Measurements from ENCODE around the gene FBXL17. TPM values are rescaled to one million over a fixed set of nuclear protein-coding genes. Genes with fewer than 3 reads are reported as not detected.

Gene FBXL17
- total RNA-seq, 3 donors from 2014 or later, result 22.6 to 31.3 (median 28.8) TPM

GRCh38 chr5:108312258-108312657, 69.6 kb downstream of the FBXL17 start:
- no peak overlapping the region for H3K27ac ChIP-seq
- no peaks in the 10 kb centered on the region for H3K27me3 ChIP-seq
- no peaks in the 10 kb centered on the region for H3K9me3 ChIP-seq
- TF ChIP-seq, protein P1, sequence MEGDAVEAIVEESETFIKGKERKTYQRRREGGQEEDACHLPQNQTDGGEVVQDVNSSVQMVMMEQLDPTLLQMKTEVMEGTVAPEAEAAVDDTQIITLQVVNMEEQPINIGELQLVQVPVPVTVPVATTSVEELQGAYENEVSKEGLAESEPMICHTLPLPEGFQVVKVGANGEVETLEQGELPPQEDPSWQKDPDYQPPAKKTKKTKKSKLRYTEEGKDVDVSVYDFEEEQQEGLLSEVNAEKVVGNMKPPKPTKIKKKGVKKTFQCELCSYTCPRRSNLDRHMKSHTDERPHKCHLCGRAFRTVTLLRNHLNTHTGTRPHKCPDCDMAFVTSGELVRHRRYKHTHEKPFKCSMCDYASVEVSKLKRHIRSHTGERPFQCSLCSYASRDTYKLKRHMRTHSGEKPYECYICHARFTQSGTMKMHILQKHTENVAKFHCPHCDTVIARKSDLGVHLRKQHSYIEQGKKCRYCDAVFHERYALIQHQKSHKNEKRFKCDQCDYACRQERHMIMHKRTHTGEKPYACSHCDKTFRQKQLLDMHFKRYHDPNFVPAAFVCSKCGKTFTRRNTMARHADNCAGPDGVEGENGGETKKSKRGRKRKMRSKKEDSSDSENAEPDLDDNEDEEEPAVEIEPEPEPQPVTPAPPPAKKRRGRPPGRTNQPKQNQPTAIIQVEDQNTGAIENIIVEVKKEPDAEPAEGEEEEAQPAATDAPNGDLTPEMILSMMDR (IDR thresholded peaks at IDR 0.05), result no peak
- TF ChIP-seq POLR2AphosphoS5 (IDR thresholded peaks at IDR 0.05), result no peak
- TF ChIP-seq POLR2A (IDR thresholded peaks at IDR 0.05), result no peak
- no peak for DNase-seq (ENCODE audit: low spot score in 2 of 2)
- intact Hi-C loops (cut with DNase I; ENCODE audit: low total_unique reads), result no loop called here
- no peaks in the 10 kb centered on the region for H3K4me1 ChIP-seq
- no peak overlapping the region for H3K4me3 ChIP-seq
- H3K36me3 ChIP-seq, result peaks cover 10% of the 10 kb centered on the region

- Histone ChIP-seq H3K9me3 (no peaks in the 10 kb centered on the region), H3K4me1 (no peaks in the 10 kb centered on the region), H3K27ac (no peak overlapping the region), H3K4me3 (no peak overlapping the region), H3K27me3 (no peaks in the 10 kb centered on the region), H3K36me3 (peaks cover 10% of the 10 kb centered on the region)
- no peak for DNase-seq (ENCODE audit: low spot score in 2 of 2)
- intact Hi-C loops (cut with DNase I; ENCODE audit: low total_unique reads), result no loop called here
- TF ChIP-seq, protein P1 (IDR thresholded peaks at IDR 0.05), result no peak
- TF ChIP-seq POLR2A (IDR thresholded peaks at IDR 0.05) (no peak), POLR2AphosphoS5 (IDR thresholded peaks at IDR 0.05) (no peak)
Measured at GRCh38 chr5:108311682-108312081, 70.2 kb downstream of the FBXL17 start.

DNA sequence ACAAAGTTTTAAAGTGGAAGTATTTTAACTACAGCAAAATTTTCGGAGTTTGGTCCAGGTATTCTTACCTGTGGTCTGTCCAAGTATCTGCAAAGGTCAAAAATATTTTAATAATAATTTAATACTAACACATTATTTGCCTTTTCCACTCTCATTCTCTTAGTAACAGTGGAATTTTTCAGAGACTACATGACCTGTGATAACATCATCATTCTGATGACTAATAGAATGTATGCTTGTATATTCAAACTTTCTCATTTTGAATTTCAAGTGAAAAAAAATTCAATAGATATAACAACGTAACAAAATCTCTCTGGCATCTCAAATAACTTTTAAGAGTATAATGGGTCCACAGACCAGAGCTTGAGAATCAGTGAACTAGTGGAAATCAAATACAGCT, 78.3 kb downstream of the FBXL17 start:
- Histone ChIP-seq H3K9me3 (no peaks in the 10 kb centered on the region), H3K36me3 (no peaks in the 10 kb centered on the region), H3K4me1 (no peaks in the 10 kb centered on the region), H3K27ac (no peak overlapping the region), H3K27me3 (no peaks in the 10 kb centered on the region), H3K4me3 (no peak overlapping the region)
- no peak for DNase-seq (ENCODE audit: low spot score in 2 of 2)
- TF ChIP-seq, protein P1 (IDR thresholded peaks at IDR 0.05), result no peak
- TF ChIP-seq POLR2AphosphoS5 (IDR thresholded peaks at IDR 0.05) (no peak), POLR2A (IDR thresholded peaks at IDR 0.05) (no peak)
- intact Hi-C loops (cut with DNase I; ENCODE audit: low total_unique reads), result no loop called here

DNA sequence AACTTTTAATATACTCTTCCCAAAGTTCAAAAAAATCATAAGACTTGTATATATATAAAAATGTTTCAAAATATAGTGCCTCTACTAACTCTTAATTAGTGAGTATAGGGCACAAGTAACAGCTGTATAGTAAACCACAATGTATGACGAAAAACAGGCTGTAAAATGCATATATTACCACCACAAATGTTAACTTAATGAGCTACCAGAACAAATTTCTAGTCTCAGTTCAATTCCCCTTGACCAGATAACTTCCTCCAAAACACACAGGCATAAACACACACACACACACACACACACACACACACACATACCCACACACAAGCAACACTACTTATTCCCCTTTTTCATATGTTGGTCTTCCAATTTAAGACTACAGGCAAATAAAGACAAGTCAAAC, 78.8 kb downstream of the FBXL17 start:
- Histone ChIP-seq H3K27me3 (no peaks in the 10 kb centered on the region), H3K9me3 (no peaks in the 10 kb centered on the region), H3K4me1 (no peaks in the 10 kb centered on the region), H3K27ac (no peak overlapping the region), H3K36me3 (no peaks in the 10 kb centered on the region), H3K4me3 (no peak overlapping the region)
- intact Hi-C loops (cut with DNase I; ENCODE audit: low total_unique reads), result no loop called here
- TF ChIP-seq, protein P1 (IDR thresholded peaks at IDR 0.05), result no peak
- no peak for TF ChIP-seq POLR2AphosphoS5 (IDR thresholded peaks at IDR 0.05)
- no peak for TF ChIP-seq POLR2A (IDR thresholded peaks at IDR 0.05)
- no peak for DNase-seq (ENCODE audit: low spot score in 2 of 2)

DNA sequence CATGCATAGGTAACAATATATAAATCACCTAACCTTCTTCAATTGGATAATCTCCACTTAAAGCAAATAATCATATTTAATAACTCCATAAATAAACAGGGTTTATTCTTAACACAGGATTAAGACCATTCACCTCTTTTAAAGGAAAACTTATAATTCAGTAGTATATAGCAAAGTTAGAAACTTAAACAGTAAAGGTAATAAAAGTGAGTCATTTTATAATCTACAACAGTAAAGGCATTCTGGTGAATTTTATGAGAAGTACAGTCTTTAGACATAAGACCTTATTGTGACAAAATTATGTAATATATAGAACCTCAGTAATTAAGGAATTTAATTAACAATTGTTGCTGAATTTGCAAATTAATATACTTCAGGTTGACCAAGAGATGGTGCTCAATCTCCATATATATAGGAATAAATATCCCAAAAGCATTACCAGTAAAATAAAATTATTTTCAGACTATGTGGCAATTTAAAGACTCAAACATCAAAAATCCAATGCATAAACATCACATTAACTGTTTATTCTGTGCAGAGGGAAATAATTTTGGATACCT, 84.8 kb downstream of the FBXL17 start:
- DNase-seq (ENCODE audit: low spot score in 2 of 2), result no peak
- Histone ChIP-seq H3K4me1 (no peaks in the 10 kb centered on the region), H3K27ac (no peak overlapping the region), H3K4me3 (no peak overlapping the region), H3K36me3 (no peaks in the 10 kb centered on the region), H3K9me3 (no peaks in the 10 kb centered on the region), H3K27me3 (no peaks in the 10 kb centered on the region)
- TF ChIP-seq POLR2A (IDR thresholded peaks at IDR 0.05), result no peak
- TF ChIP-seq, protein P1 (IDR thresholded peaks at IDR 0.05), result no peak
- TF ChIP-seq POLR2AphosphoS5 (IDR thresholded peaks at IDR 0.05), result no peak
- intact Hi-C loops (cut with DNase I; ENCODE audit: low total_unique reads), result no loop called here

Data from breast epithelium (tissue), 4 donors.